Measurements from ENCODE around the gene INSIG1. TPM values are rescaled to one million over a fixed set of nuclear protein-coding genes. Genes with fewer than 3 reads are reported as not detected.

Gene INSIG1
- total RNA-seq, 1 donor from 2014 or later, result 38.2 TPM

DNA sequence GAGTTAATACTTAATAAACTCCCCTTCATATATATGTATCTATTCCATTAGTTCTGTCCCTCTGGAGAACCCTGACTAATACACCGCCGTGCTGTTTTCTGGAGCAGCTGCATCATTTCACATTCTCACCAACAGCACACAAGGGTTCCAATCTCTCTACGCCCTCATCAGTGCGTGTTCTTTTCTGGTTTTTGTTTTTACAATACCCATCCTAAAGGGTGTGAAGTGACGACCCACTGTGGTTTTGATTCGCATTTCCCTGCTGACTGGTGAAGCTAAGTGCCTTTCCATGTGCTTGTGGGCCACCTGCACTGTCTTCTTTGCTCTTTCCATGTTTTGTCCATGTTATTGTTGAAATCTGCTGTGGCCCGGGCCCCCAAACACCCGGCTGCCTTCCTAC, 11.0 kb upstream of the INSIG1 start:
- TF ChIP-seq, protein P1, sequence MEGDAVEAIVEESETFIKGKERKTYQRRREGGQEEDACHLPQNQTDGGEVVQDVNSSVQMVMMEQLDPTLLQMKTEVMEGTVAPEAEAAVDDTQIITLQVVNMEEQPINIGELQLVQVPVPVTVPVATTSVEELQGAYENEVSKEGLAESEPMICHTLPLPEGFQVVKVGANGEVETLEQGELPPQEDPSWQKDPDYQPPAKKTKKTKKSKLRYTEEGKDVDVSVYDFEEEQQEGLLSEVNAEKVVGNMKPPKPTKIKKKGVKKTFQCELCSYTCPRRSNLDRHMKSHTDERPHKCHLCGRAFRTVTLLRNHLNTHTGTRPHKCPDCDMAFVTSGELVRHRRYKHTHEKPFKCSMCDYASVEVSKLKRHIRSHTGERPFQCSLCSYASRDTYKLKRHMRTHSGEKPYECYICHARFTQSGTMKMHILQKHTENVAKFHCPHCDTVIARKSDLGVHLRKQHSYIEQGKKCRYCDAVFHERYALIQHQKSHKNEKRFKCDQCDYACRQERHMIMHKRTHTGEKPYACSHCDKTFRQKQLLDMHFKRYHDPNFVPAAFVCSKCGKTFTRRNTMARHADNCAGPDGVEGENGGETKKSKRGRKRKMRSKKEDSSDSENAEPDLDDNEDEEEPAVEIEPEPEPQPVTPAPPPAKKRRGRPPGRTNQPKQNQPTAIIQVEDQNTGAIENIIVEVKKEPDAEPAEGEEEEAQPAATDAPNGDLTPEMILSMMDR (conservative IDR thresholded peaks at IDR 0.05), result no peak
- H3K27me3 Mint-ChIP-seq, result no peaks in the 10 kb centered on the region
- DNase-seq (ENCODE audit: extremely low spot score, unreplicated experiment), result no peak
- H3K36me3 Mint-ChIP-seq, result no peaks in the 10 kb centered on the region
- H3K4me3 Mint-ChIP-seq, result no peak overlapping the region
- peaks cover 7% of the 10 kb centered on the region for H3K4me1 Mint-ChIP-seq (ENCODE audit: unreplicated experiment)
- H3K27ac Mint-ChIP-seq, result no peak overlapping the region
- H3K9me3 Mint-ChIP-seq, result no peaks in the 10 kb centered on the region

DNA sequence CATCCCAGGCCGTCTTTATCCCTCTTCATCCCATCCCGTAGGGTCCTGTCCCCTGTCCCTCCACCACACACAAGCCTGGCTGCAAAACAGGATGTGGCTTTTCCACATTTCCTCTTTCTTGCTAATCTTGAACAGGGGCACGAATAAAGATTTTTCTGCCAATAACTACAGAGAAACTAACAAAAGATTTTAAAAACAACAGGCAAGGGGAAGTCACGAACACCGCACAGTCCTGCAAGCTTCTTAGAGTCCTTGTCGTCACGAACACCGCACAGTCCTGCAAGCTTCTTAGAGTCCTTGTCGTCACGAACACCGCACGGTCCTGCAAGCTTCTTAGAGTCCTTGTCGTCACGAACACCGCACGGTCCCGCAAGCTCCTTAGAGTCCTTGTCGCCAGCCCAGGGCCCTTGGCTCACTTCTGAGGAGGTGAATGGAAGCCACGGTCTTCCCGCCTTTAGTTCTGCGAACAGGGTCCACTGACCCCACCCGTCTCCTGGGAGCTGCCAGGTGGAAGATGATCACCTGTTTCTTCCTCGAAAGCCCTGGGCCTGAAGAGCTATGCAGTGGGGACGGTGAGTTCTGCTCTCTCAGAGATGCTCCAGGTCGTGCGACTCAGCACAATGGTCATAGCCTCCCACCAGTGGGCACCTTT, 10.3 kb upstream of the INSIG1 start:
- Mint-ChIP-seq H3K4me1 (ENCODE audit: unreplicated experiment) (peaks cover 6% of the 10 kb centered on the region), H3K9me3 (no peaks in the 10 kb centered on the region), H3K27ac (no peak overlapping the region), H3K27me3 (no peaks in the 10 kb centered on the region), H3K36me3 (no peaks in the 10 kb centered on the region), H3K4me3 (no peak overlapping the region)
- DNase-seq (ENCODE audit: extremely low spot score, unreplicated experiment), result no peak
- TF ChIP-seq, protein P1 (conservative IDR thresholded peaks at IDR 0.05), result no peak

DNA sequence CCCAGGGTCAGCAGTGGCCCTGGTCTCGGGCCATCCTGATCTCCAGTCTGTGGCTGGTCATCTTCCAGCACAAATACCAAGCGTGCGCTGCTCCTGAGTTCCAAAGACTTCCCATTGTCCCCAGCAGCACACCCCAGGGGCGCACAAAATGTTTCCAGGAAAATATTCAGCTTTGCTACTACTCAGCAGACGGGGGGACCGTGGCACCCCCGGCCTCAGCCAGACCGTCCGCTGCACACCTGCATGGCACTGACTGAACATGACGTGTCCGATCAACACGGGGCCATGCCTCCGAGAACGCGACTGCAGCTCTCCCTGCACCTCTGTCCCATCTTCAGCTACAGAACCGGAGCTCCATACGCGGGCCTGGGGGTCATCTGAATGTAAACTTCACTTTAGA, 9.6 kb upstream of the INSIG1 start:
- DNase-seq (ENCODE audit: extremely low spot score, unreplicated experiment), result no peak
- Mint-ChIP-seq H3K36me3 (no peaks in the 10 kb centered on the region), H3K9me3 (peaks cover 6% of the 10 kb centered on the region), H3K27me3 (no peaks in the 10 kb centered on the region), H3K4me3 (no peak overlapping the region), H3K4me1 (ENCODE audit: unreplicated experiment) (no peaks in the 10 kb centered on the region), H3K27ac (no peak overlapping the region)
- TF ChIP-seq, protein P1 (conservative IDR thresholded peaks at IDR 0.05), result no peak

DNA sequence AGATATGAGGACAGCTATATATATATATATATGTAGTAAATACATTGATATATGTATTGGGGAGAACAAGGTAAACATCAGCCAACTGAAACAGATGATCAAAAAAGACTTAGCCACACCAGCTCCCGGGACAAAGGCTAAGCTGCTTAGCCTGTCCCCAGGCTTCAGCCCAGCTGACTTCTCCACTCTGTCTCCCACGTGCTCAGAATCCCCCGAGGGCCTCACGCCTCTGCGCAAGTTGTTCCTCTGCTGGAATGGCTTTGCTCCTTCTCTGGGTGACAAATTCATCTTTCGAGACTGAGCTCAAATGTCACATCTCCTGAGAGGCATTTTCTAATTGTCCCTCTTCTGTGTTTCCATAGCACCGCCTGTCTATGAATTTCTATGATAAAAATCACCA, 8.6 kb upstream of the INSIG1 start:
- Mint-ChIP-seq H3K4me1 (ENCODE audit: unreplicated experiment) (no peaks in the 10 kb centered on the region), H3K27ac (no peak overlapping the region), H3K4me3 (no peak overlapping the region), H3K9me3 (peaks cover 10% of the 10 kb centered on the region), H3K27me3 (no peaks in the 10 kb centered on the region), H3K36me3 (no peaks in the 10 kb centered on the region)
- TF ChIP-seq, protein P1 (conservative IDR thresholded peaks at IDR 0.05), result no peak
- DNase-seq (ENCODE audit: extremely low spot score, unreplicated experiment), result no peak

DNA sequence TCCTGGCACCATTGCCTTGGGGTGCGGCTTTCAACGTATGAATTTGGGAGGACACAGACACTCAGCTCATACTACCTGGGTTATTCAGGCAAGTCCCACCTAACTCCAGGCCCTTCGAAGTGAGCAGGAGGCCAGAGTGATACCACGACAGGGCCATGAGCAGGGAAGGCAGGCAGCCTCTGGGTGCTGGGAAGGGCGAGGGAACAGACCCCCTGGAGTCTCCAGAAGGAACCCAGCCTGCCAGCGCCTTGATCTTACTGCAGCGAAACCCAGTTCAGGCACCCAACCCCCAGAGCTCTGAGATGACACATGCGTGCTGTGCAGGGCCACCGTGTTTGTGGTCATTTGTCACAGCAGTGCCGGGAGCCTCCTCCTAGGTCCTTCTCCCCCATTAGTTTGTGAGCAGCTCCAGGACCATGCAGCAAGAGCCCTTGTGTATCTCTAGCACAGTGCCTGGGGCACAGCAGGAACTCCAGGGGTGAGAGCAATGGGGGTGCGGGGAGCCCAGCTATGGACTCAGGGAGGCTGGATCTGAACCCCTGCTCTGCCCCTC, 7.7 kb upstream of the INSIG1 start:
- Mint-ChIP-seq H3K36me3 (no peaks in the 10 kb centered on the region), H3K9me3 (peaks cover 16% of the 10 kb centered on the region), H3K27ac (no peak overlapping the region), H3K4me1 (ENCODE audit: unreplicated experiment) (no peaks in the 10 kb centered on the region), H3K27me3 (no peaks in the 10 kb centered on the region), H3K4me3 (no peak overlapping the region)
- no peak for DNase-seq (ENCODE audit: extremely low spot score, unreplicated experiment)
- TF ChIP-seq, protein P1 (conservative IDR thresholded peaks at IDR 0.05), result no peak

Measured in type B pancreatic cell (in vitro differentiated cells).